Neuronal stem cell (in vitro differentiated cells): ENCODE measurements around the gene GOLGA8J. TPM values are rescaled to one million over a fixed set of nuclear protein-coding genes. Genes with fewer than 3 reads are reported as not detected.

Experiments used
- small RNA-seq: library from polyadenylated mRNA; stranded (forward); fragments of <200 nt; extraction: miRNeasy Mini kit (QIAGEN cat#:217004); gene quantifications from one replicate; pipeline ENCODE3, GENCODE V24; 2013; ENCODE audit not compliant: insufficient read depth

The GOLGA8J gene

Small RNA genes lying within 50 kb of the gene (small RNA-seq; reads per million reads assigned to genes)
- not detected for gene RF00096
- gene RN7SL673P: not detected
